ENCODE measurements around the gene GPATCH1. TPM values are rescaled to one million over a fixed set of nuclear protein-coding genes. Genes with fewer than 3 reads are reported as not detected.

Gene GPATCH1
- total and polyA plus RNA-seq, 2 of the 8 experiments (the other 6 are each of a cell fraction or from before 2014, with no cell fraction given) = 4.3 to 8.2 TPM

- H3K36me3 ChIP-seq (ENCODE audit: control insufficient read depth in 2 of 4, insufficient read depth in 4 of 4, low read length in 3 of 4) = no peaks in the 10 kb centered on the region
- no peak for TF ChIP-seq EZH2 (IDR thresholded peaks at IDR 0.05; ENCODE audit: low read depth, low read length, severe bottlenecking)
- no peak for TF ChIP-seq RNF2 (IDR thresholded peaks at IDR 0.05; ENCODE audit: borderline replicate concordance, low read depth, low read length, missing control alignments, poor library complexity, severe bottlenecking)
- no peak for TF ChIP-seq TAF1 (IDR thresholded peaks at IDR 0.05; ENCODE audit: low read depth, low read length)
- no peak for TF ChIP-seq PHF8 (conservative IDR thresholded peaks at IDR 0.05; ENCODE audit: low read depth, low read length)
- TF ChIP-seq ATF2 (IDR thresholded peaks at IDR 0.05; ENCODE audit: low read length) = no peak
- no peak for TF ChIP-seq YY1 (IDR thresholded peaks at IDR 0.05; ENCODE audit: low read depth, low read length)
- FAIRE-seq (no peak), DNase-seq (ENCODE audit: low read depth in 1 of 2, low spot score in 2 of 2) (no peak)
- no peak overlapping the region for H4K5ac ChIP-seq (ENCODE audit: insufficient read length, low read depth, low read length)
- H2BK15ac ChIP-seq (ENCODE audit: low read length) = no peak overlapping the region
- H2BK5ac ChIP-seq (ENCODE audit: low read depth, low read length) = no peak overlapping the region
- H2BK120ac ChIP-seq (replicated peaks; ENCODE audit: low read depth, low read length) = no peak overlapping the region
- peaks cover 5% of the 10 kb centered on the region for H3K23me2 ChIP-seq (ENCODE audit: low read depth, low read length)
- H3K4me1 ChIP-seq (replicated peaks in 1 of 4; ENCODE audit: control insufficient read depth in 3 of 4, insufficient read depth in 4 of 4, low read length in 3 of 4) = peaks cover 0 to 3% (median under 1%) of the 10 kb centered on the region in 4 experiments; a peak in 2 of 7 replicates
- H3K14ac ChIP-seq (ENCODE audit: insufficient read length) = no peak overlapping the region
- no peak overlapping the region for H3K9ac ChIP-seq (replicated peaks in 1 of 4; ENCODE audit: extremely low read depth in 1 of 4, low read depth in 3 of 4, low read length in 3 of 4)
- H3K56ac ChIP-seq (replicated peaks; ENCODE audit: insufficient read length, low read depth, low read length) = no peak overlapping the region
- H3K27me3 ChIP-seq (replicated peaks in 1 of 4; ENCODE audit: control insufficient read depth in 3 of 4, extremely low read depth in 1 of 4, insufficient read depth in 3 of 4, low read length in 3 of 4) = no peaks in the 10 kb centered on the region
- ChIA-PET POLR2A (ENCODE audit: partially characterized antibody) (interaction anchor here (1.9 kb wide), 1 partner anchor 9 kb away, joined by 4 read pairs; no protein-coding TSS in a partner anchor), CTCF (ENCODE audit: partially characterized antibody) (interaction anchor here (0.7 to 2.0 kb wide), 4 partner anchors 13 to 43 kb away, joined by 3 to 9 read pairs (median 5); no protein-coding TSS in a partner anchor)
- no peak overlapping the region for H3K4me3 ChIP-seq (ENCODE audit: extremely low read depth in 1 of 4, insufficient read depth in 2 of 4, low read depth in 3 of 4, low read length in 4 of 4)
- H3K79me1 ChIP-seq (ENCODE audit: low read depth, low read length) = peaks cover 3% of the 10 kb centered on the region; the same call in 1 of the 2 replicates
- no peak overlapping the region for H3K4ac ChIP-seq (replicated peaks; ENCODE audit: insufficient read length, low read depth, low read length)
- peaks cover 0 to 5% of the 10 kb centered on the region in 2 experiments for H4K20me1 ChIP-seq (replicated peaks in 1 of 2; ENCODE audit: control insufficient read depth in 1 of 2, insufficient read depth in 2 of 2, low read length in 2 of 2)
- H2AK5ac ChIP-seq (ENCODE audit: low read depth, low read length) = no peak overlapping the region
- H3K9me3 ChIP-seq (ENCODE audit: insufficient read depth in 2 of 2, low read depth in 1 of 2, low read length in 1 of 2) = 0 out of 4 replicates have a peak, but pooled peaks cover 0 to 4% of the 10 kb centered on the region in 2 experiments
- no peak overlapping the region for H3K4me2 ChIP-seq (ENCODE audit: insufficient read depth in 1 of 2, low read depth in 2 of 2, low read length in 2 of 2)
- WGBS, 2 experiments (ENCODE audit: extremely low coverage in 1 of 2, insufficient coverage in 1 of 2, insufficient read length in 1 of 2, insufficient replicate concordance in 2 of 2, low coverage in 1 of 2, low lambda C conversion rate in 2 of 2, missing lambda C conversion rate in 1 of 2) = 82% methylated on average over 1 of the region's 1 CpG; no CpG with 5 or more reads in 1 of the 2 experiments
- no peak overlapping the region for H4K91ac ChIP-seq (replicated peaks; ENCODE audit: insufficient read length, low read length)
- H2BK20ac ChIP-seq (ENCODE audit: low read length) = no peak overlapping the region
- 0 out of 4 replicates have a peak, but pooled peaks cover 0 to 3% of the 10 kb centered on the region in 2 experiments for H3K79me2 ChIP-seq (ENCODE audit: control insufficient read depth in 1 of 2, insufficient read depth in 2 of 2, low read length in 2 of 2)
- H2AFZ ChIP-seq (ENCODE audit: low read length) = no peak overlapping the region
- no peak overlapping the region for H4K8ac ChIP-seq (ENCODE audit: extremely low read depth, insufficient read depth, low read length)
- no peak overlapping the region for H3K27ac ChIP-seq (ENCODE audit: low read depth, low read length)
- H3K23ac ChIP-seq (ENCODE audit: insufficient read length) = no peak overlapping the region
- H3K18ac ChIP-seq (ENCODE audit: extremely low read depth, low read length) = no peak overlapping the region
- no peak overlapping the region for H2BK12ac ChIP-seq (ENCODE audit: low read depth, low read length)
Observed at GRCh38 chr19:33171222-33171795, 90.3 kb downstream of the GPATCH1 start.
